HCT116 (cell line): ENCODE measurements around the gene SPSB3.

Experiments
- CTCF ChIP-seq, 3 experiments: fragments of 200-600 bp in 1 of 3; sonication (generic) in 1 of 3; IDR thresholded peaks in 2 of 3; conservative IDR thresholded peaks in 1 of 3; 2 replicates each; pipeline ENCODE4 v1.5.1; 2012 to 2017; ENCODE audit warnings: low read depth in 2 of 3, low read length in 2 of 3, antibody characterized with exemption in 1 of 3, borderline replicate concordance in 1 of 3, control low read depth in 1 of 3, mild to moderate bottlenecking in 1 of 3, mixed read lengths in 1 of 3, mixed run types in 1 of 3, moderate library complexity in 1 of 3; ENCODE audit not compliant: insufficient read depth in 1 of 3
- ELF1 ChIP-seq: IDR thresholded peaks from 2 replicates; pipeline ENCODE4 v1.6.1; 2012; ENCODE audit warnings: low read depth, borderline replicate concordance
- EZH2 ChIP-seq: fragments of 200-600 bp; sonication (generic); IDR thresholded peaks from 2 replicates; pipeline ENCODE4 v1.6.1; 2017; ENCODE audit warnings: antibody characterized with exemption, mixed run types
- EZH2phosphoT487 ChIP-seq: fragments of 200-600 bp; IDR thresholded peaks from 2 replicates; pipeline ENCODE4 v1.6.1; 2018; ENCODE audit warnings: antibody characterized with exemption, borderline replicate concordance
- FOSL1 ChIP-seq: IDR thresholded peaks from 2 replicates; pipeline ENCODE4 v1.6.1; 2012; ENCODE audit warnings: low read depth
- POLR2A ChIP-seq: IDR thresholded peaks from 2 replicates; pipeline ENCODE4 v1.7.0; 2011; ENCODE audit warnings: borderline replicate concordance; ENCODE audit not compliant: insufficient read depth, insufficient read length; ENCODE audit errors: extremely low read depth
- POLR2AphosphoS5 ChIP-seq: IDR thresholded peaks from 2 replicates; pipeline ENCODE4 v1.6.1; 2011; ENCODE audit warnings: mild to moderate bottlenecking, low read depth, low read length, moderate library complexity
- REST ChIP-seq: IDR thresholded peaks from 2 replicates; pipeline ENCODE4 v1.6.1; 2012; ENCODE audit warnings: low read depth
- SP1 ChIP-seq: IDR thresholded peaks from 2 replicates; pipeline ENCODE4 v1.6.1; 2012; ENCODE audit warnings: low read depth
- ZNF274 ChIP-seq: fragments of 200-500 bp; sonication (Bioruptor generic); IDR thresholded peaks from 2 replicates; pipeline ENCODE4 v1.6.1; 2014; ENCODE audit warnings: mild to moderate bottlenecking, low read depth, low read length, inconsistent platforms

GRCh38 chr16:1727651-1728624 is 54.4 kb downstream of the SPSB3 start:
- TF ChIP-seq POLR2A (no peak), EZH2phosphoT487 (no peak), EZH2 (no peak), ELF1 (no peak), CTCF (IDR thresholded peaks at IDR 0.05 in 2 of 3, conservative IDR thresholded peaks at IDR 0.05 in 1 of 3; ENCODE audit: borderline replicate concordance in 1 of 3, insufficient read depth in 1 of 3, low read depth in 2 of 3, low read length in 2 of 3) (no peak), POLR2AphosphoS5 (no peak), SP1 (no peak), FOSL1 (no peak), REST (no peak), ZNF274 (no peak)
